MCF 10A (cell line): ENCODE data around the gene KRT14. TPM values are rescaled to one million over a fixed set of nuclear protein-coding genes. Genes with fewer than 3 reads are reported as not detected.
A peak's percentile ranks its signal among the peaks of the same experiment; 100 is the strongest.

ENCODE experiments used
- Bru-seq: library from RNA; stranded (reverse); fragments of 400-500 nt; gene quantifications from one replicate; lab custom pipeline; 2021; lab: Mats Ljungman, UMichigan
- BruChase-seq, 2 experiments: library from RNA; stranded (reverse); fragments of 400-500 nt; gene quantifications; one replicate each; lab custom pipeline; 2021; lab: Mats Ljungman, UMichigan
- BruUV-seq: library from RNA; stranded (reverse); fragments of 400-500 nt; replicated peaks from 2 replicates; lab custom pipeline; 2021; lab: Mats Ljungman, UMichigan
- CTCF ChIA-PET: fragments of 300-600 bp; sonication (Branson Sonifier 250); formaldehyde crosslinking; extraction: SDS; loops from one replicate; lab custom pipeline; 2021; ENCODE audit warnings: antibody characterized with exemption, inconsistent platforms; lab: Yijun Ruan, JAX
- POLR2A ChIA-PET: fragments of 300-600, 350-650 bp; sonication (Branson Sonifier 250); formaldehyde crosslinking; extraction: SDS; loops from one replicate; lab custom pipeline; 2020; ENCODE audit warnings: antibody characterized with exemption, inconsistent platforms; lab: Yijun Ruan, JAX
- DNase-seq: peaks from one replicate; pipeline ENCODE4 v3.0.0-alpha.2; 2018; ENCODE audit not compliant: unreplicated experiment
- H3K27ac Mint-ChIP-seq: one replicate; pipeline ENCODE4 v1.8.0; 2022; ENCODE audit warnings: mild to moderate bottlenecking, low read depth, mixed read lengths; ENCODE audit not compliant: unreplicated experiment
- H3K27me3 Mint-ChIP-seq: one replicate; pipeline ENCODE4 v1.8.0; 2022; ENCODE audit warnings: mixed read lengths; ENCODE audit not compliant: insufficient read depth, unreplicated experiment
- H3K36me3 Mint-ChIP-seq: one replicate; pipeline ENCODE4 v1.8.0; 2022; ENCODE audit warnings: mild to moderate bottlenecking, moderate library complexity, mixed read lengths; ENCODE audit not compliant: insufficient read depth, unreplicated experiment
- H3K4me1 Mint-ChIP-seq: one replicate; pipeline ENCODE4 v1.8.0; 2022; ENCODE audit warnings: mixed read lengths; ENCODE audit not compliant: insufficient read depth, unreplicated experiment
- H3K4me3 Mint-ChIP-seq: one replicate; pipeline ENCODE4 v1.8.0; 2022; ENCODE audit warnings: mild to moderate bottlenecking, moderate library complexity, mixed read lengths; ENCODE audit not compliant: unreplicated experiment
- H3K9me3 Mint-ChIP-seq: one replicate; pipeline ENCODE4 v1.8.0; 2022; ENCODE audit warnings: mixed read lengths; ENCODE audit not compliant: unreplicated experiment
- CTCF ChIP-seq: fragments of 200-600 bp; IDR thresholded peaks from one replicate; pipeline ENCODE4 v1.8.0; 2022; ENCODE audit warnings: antibody characterized with exemption, mild to moderate bottlenecking; ENCODE audit not compliant: unreplicated experiment
- intact Hi-C: fragments of 100-400 bp; cut with micrococcal nuclease; formaldehyde crosslinking; loops from 2 replicates; pipeline ENCODE4 v1.14.1; 2022
- long read RNA-seq: library from polyadenylated mRNA; stranded (forward); transcript quantifications from one replicate; pipeline ENCODE4 v2.0.0, GENCODE V29; 2022
- total RNA-seq: library from RNA; stranded (reverse); gene quantifications from 2 replicates; pipeline ENCODE4 v1.2.3, GENCODE V29; 2022

KRT14 gene
- total RNA-seq (696 and 1,755 TPM in 2 replicates), Bru-seq, nascent RNA (percentile 96 among the genes with signal in this experiment), BruChase-seq, experiment 1, labeled RNA remaining after a 6-hour chase (percentile 99 among the genes with signal in this experiment), BruChase-seq, experiment 2, labeled RNA remaining after a 2-hour chase (percentile 97 among the genes with signal in this experiment)
- long read RNA-seq, transcript KRT14-201 (8 exons, 1,662 nt) = major isoform, 2,733 of 2,817 reads
- long read RNA-seq, partial matches to known transcripts = 34 of 2,817 reads
- long read RNA-seq, other reads (novel, unspliced or antisense) = 50 of 2,817 reads

- Mint-ChIP-seq H3K4me3 (peak within 1 kb of the TSS; percentile 86), H3K36me3 (peaks cover 50% of the 10 kb centered on the region), H3K27me3 (no peaks in the 10 kb centered on the region), H3K9me3 (no peaks in the 10 kb centered on the region), H3K4me1 (peaks cover 47% of the 10 kb centered on the region), H3K27ac (peak within 1 kb of the TSS; percentile 79)
- DNase-seq = peak; percentile 71
- intact Hi-C loops = no loop called here
- TF ChIP-seq CTCF = no peak
- ChIA-PET POLR2A (interaction anchor here (0.6 to 2.1 kb wide), 7 partner anchors 10 to 102 kb away, joined by 3 to 5 read pairs (median 3); partner anchors contain the start of gene KRT17), CTCF (interaction anchor here (1.4 to 5.3 kb wide), 2 partner anchors 62 to 76 kb away, joined by 9 to 26 read pairs; no protein-coding TSS in a partner anchor)
- BruUV-seq = no TSS peak
Observed at GRCh38 chr17:41586863-41587495, at the start of gene KRT14. Gene KRT14, minus strand, starts transcription at chr17:41586895. Its CDS starts 61 bp downstream, at chr17:41586834.

- Mint-ChIP-seq H3K27me3 (no peaks in the 10 kb centered on the region), H3K27ac (no peak overlapping the region), H3K36me3 (no peaks in the 10 kb centered on the region), H3K9me3 (no peaks in the 10 kb centered on the region), H3K4me1 (no peaks in the 10 kb centered on the region), H3K4me3 (no peak overlapping the region)
- TF ChIP-seq CTCF = no peak
- CTCF ChIA-PET = interaction anchor here (0.7 to 1.0 kb wide), 2 partner anchors 54 to 87 kb away, joined by 3 to 7 read pairs; no protein-coding TSS in a partner anchor
- intact Hi-C loops = no loop called here
- POLR2A ChIA-PET = interaction anchor here (0.8 to 1.0 kb wide), 3 partner anchors 9 to 72 kb away, joined by 3 read pairs; partner anchors contain the start of gene KRT17
- BruUV-seq = no TSS peak
- no peak for DNase-seq
Observed at GRCh38 chr17:41635121-41636097, 48.7 kb upstream of the KRT14 start.

- ChIA-PET POLR2A (interaction anchor here (0.7 to 1.5 kb wide), 2 partner anchors 11 to 32 kb away, joined by 3 to 7 read pairs; no protein-coding TSS in a partner anchor), CTCF (interaction anchor here (1.0 kb wide), 1 partner anchor 86 kb away, joined by 7 read pairs; no protein-coding TSS in a partner anchor)
Observed at GRCh38 chr17:41634639-41635038, 47.9 kb upstream of the KRT14 start.

More at GRCh38 chr17:41634639-41635038, 47.9 kb upstream of the KRT14 start:
- no TSS peak for BruUV-seq
- Mint-ChIP-seq H3K9me3 (no peaks in the 10 kb centered on the region), H3K36me3 (no peaks in the 10 kb centered on the region), H3K27me3 (no peaks in the 10 kb centered on the region), H3K4me1 (no peaks in the 10 kb centered on the region), H3K4me3 (no peak overlapping the region), H3K27ac (no peak overlapping the region)
- TF ChIP-seq CTCF = no peak
- DNase-seq = no peak
- intact Hi-C loops = no loop called here
